ENCODE results near the gene REV1. TPM values are rescaled to one million over a fixed set of nuclear protein-coding genes. Genes with fewer than 3 reads are reported as not detected.

REV1 gene
- total RNA-seq, 2 experiments from 2014 or later = 51.6 to 68.1 TPM

DNA sequence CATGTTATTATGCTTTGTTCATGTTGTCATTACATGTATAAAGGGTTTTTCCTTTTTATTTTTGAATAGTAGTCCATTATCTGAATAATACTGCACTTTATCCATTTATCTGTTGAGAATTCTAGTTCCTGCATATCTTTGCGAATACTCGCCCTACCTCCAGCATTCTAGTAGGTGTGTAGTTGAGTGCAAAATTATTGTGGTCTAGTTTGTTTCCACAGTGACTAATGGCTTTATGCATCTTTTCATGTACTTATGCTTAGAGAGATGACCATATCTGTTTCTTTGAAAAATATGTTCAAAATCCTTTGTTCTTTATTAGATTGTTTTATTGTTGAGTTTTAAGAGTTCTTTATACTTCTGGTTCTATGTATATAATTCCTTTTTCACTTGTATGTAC, 103.8 kb downstream of the REV1 start:
- Histone ChIP-seq H3K4me3 (ENCODE audit: low read depth, low read length, poor library complexity, severe bottlenecking) (no peak overlapping the region), H3K4me2 (ENCODE audit: low read length) (no peak overlapping the region), H3K79me2 (ENCODE audit: insufficient read depth, low read depth, low read length) (no peaks in the 10 kb centered on the region), H3K4me1 (ENCODE audit: insufficient read depth, low read length, poor library complexity, severe bottlenecking) (no peaks in the 10 kb centered on the region), H4K20me1 (ENCODE audit: insufficient read depth, low read length) (no peaks in the 10 kb centered on the region; the same call in 1 of the 2 replicates), H3K9me3 (ENCODE audit: low read length) (no peaks in the 10 kb centered on the region), H3K36me3 (ENCODE audit: insufficient read depth, low read length) (peaks cover 69% of the 10 kb centered on the region), H3K9me2 (ENCODE audit: insufficient read depth, low read length) (no peaks in the 10 kb centered on the region), H2AFZ (ENCODE audit: low read length) (no peak overlapping the region), H3K27ac (ENCODE audit: low read depth, low read length, poor library complexity, severe bottlenecking) (no peak overlapping the region)
- DNase-seq (ENCODE audit: low spot score) = no peak
- TF ChIP-seq CTCF (conservative IDR thresholded peaks at IDR 0.05; ENCODE audit: low read length) (no peak), EZH2phosphoT487 (IDR thresholded peaks at IDR 0.05; ENCODE audit: borderline replicate concordance, low read depth, low read length) (no peak)
- ChIA-PET CTCF (ENCODE audit: unreplicated experiment) (no interaction called here), POLR2A (no interaction called here)
- intact Hi-C loops (cut with micrococcal nuclease; ENCODE audit: unreplicated experiment) = no loop called here
- no TSS peak for BruUV-seq (replicated peaks)

GRCh38 chr2:99382143-99382542, 107.7 kb downstream of the REV1 start:
- TF ChIP-seq EZH2phosphoT487 (IDR thresholded peaks at IDR 0.05; ENCODE audit: borderline replicate concordance, low read depth, low read length) (no peak), CTCF (conservative IDR thresholded peaks at IDR 0.05; ENCODE audit: low read length) (no peak)
- no peak overlapping the region for H3K4me3 ChIP-seq (ENCODE audit: low read depth, low read length, poor library complexity, severe bottlenecking)
- ChIA-PET POLR2A (interaction anchor here (1.0 kb wide), 1 partner anchor 11 kb away, joined by 3 read pairs; no protein-coding TSS in a partner anchor), CTCF (ENCODE audit: unreplicated experiment) (no interaction called here)
- no peaks in the 10 kb centered on the region for H3K9me2 ChIP-seq (ENCODE audit: insufficient read depth, low read length)
- no peaks in the 10 kb centered on the region for H4K20me1 ChIP-seq (ENCODE audit: insufficient read depth, low read length)
- no peaks in the 10 kb centered on the region for H3K79me2 ChIP-seq (ENCODE audit: insufficient read depth, low read depth, low read length)
- no peak overlapping the region for H3K4me2 ChIP-seq (ENCODE audit: low read length)
- no TSS peak for BruUV-seq (replicated peaks)
- intact Hi-C loops (cut with micrococcal nuclease; ENCODE audit: unreplicated experiment) = no loop called here
- H3K9me3 ChIP-seq (ENCODE audit: low read length) = no peaks in the 10 kb centered on the region
- H3K27ac ChIP-seq (ENCODE audit: low read depth, low read length, poor library complexity, severe bottlenecking) = no peak overlapping the region
- DNase-seq (ENCODE audit: low spot score) = no peak
- H3K4me1 ChIP-seq (ENCODE audit: insufficient read depth, low read length, poor library complexity, severe bottlenecking) = no peaks in the 10 kb centered on the region
- H2AFZ ChIP-seq (ENCODE audit: low read length) = no peak overlapping the region
- H3K36me3 ChIP-seq (ENCODE audit: insufficient read depth, low read length) = peaks cover 83% of the 10 kb centered on the region

DNA sequence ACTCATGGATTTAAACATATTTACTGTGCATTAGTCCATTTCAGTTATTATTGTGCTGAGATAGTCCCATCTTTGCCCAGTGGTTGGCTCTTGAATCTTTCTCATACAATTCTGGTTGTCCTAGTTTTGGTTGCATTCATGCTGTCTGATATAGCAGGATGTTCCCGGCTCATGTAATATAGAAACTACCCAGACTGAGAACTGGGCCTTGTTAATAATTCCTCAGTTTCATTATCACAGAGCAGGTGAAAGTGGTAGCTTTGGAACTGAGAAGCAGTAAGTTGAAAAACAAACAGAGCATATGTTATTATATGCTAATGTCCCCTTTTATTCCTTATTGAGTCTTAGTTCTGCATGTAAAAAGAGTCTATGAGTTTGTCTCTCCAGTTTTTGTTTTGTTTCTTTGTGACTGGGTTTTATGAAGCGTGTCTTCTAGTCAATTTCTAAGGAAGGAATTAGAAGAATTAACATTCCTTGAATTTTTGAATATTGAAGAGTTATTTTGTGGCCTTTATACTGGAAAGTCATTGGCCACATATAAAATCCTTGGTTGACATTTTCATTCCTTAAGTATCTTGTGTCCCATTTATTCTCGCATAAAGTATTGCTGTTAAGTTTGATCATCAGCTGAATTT, 109.3 kb downstream of the REV1 start:
- no peak overlapping the region for H3K4me3 ChIP-seq (ENCODE audit: low read depth, low read length, poor library complexity, severe bottlenecking)
- H3K4me2 ChIP-seq (ENCODE audit: low read length) = no peak overlapping the region
- H4K20me1 ChIP-seq (ENCODE audit: insufficient read depth, low read length) = no peaks in the 10 kb centered on the region
- H3K36me3 ChIP-seq (ENCODE audit: insufficient read depth, low read length) = peaks cover 94% of the 10 kb centered on the region
- intact Hi-C loops (cut with micrococcal nuclease; ENCODE audit: unreplicated experiment) = no loop called here
- no peaks in the 10 kb centered on the region for H3K9me2 ChIP-seq (ENCODE audit: insufficient read depth, low read length)
- 0 out of 2 replicates have a peak, but pooled peaks cover 1% of the 10 kb centered on the region for H3K9me3 ChIP-seq (ENCODE audit: low read length)
- ChIA-PET CTCF (ENCODE audit: unreplicated experiment) (no interaction called here), POLR2A (interaction anchor here (0.6 kb wide), 1 partner anchor 62 kb away, joined by 3 read pairs; no protein-coding TSS in a partner anchor)
- H3K79me2 ChIP-seq (ENCODE audit: insufficient read depth, low read depth, low read length) = no peaks in the 10 kb centered on the region
- no peak for DNase-seq (ENCODE audit: low spot score)
- TF ChIP-seq CTCF (conservative IDR thresholded peaks at IDR 0.05; ENCODE audit: low read length) (no peak), EZH2phosphoT487 (IDR thresholded peaks at IDR 0.05; ENCODE audit: borderline replicate concordance, low read depth, low read length) (no peak)
- H3K4me1 ChIP-seq (ENCODE audit: insufficient read depth, low read length, poor library complexity, severe bottlenecking) = no peaks in the 10 kb centered on the region
- no peak overlapping the region for H3K27ac ChIP-seq (ENCODE audit: low read depth, low read length, poor library complexity, severe bottlenecking)
- no TSS peak for BruUV-seq (replicated peaks)
- H2AFZ ChIP-seq (ENCODE audit: low read length) = no peak overlapping the region
